Stimulated activated CD4-positive, alpha-beta T cell treated with anti-CD3 and anti-CD28 coated beads, Interleukin-1b, Interleukin-23, amount 100 ng/mL, for 4 hours (primary cell): ENCODE measurements around the gene COQ8B.
"Not testable (repeated sequence)": the region's sequence is repeated elsewhere in the genome, so short reads cannot be mapped to it uniquely, and the experiment has no call there.

Experiments used
- DNase-seq, 2 donors: peaks; one replicate each; pipeline ENCODE4 v3.0.0-alpha.2; 2020; ENCODE audit warnings: low read depth in 2 of 2

Gene COQ8B

GRCh38 chr19:40742477-40742876 is 25.8 kb upstream of the COQ8B start:
- no peak for DNase-seq

DNA sequence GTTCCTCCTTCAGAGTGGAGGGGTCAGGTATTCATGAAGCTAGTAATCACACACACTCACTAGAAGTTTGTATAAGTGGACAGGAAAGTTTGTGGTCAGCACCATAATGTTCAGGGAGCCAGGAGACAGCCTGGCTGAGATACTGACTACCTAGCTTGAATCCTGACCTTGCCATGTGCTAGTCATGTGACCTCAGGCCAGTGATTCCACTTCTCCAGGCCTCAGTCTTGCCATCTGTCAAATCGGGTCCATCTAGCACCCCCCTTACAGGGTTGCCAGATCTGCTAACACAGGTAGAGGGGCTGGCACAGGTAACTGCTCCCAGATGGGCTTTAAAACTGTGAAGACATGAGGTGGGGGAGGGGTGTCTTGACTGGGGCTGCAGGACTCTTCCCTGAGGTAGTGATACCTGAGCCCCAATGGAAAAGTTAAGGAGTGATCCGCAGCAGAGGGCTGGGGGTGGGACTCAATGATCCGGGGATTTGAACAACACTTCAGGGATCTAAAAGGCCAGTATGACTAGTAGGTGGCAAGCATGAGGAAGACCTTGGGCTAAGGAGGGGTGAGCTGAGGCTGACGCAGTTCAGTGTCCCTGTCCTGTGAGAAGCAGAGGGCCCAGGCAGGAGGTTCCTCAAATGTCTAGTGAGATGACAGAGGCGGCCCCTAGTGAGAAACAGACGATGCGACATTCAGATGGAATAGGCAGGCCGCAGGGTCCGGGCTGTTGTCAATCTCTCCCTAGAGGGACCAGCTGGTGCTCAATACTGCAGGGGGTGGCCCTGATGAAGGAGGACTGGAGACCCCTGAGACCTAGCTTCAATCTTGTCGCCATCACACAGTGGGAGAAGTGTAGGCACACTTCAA is 25.1 kb upstream of the COQ8B start:
- DNase-seq: no peak

DNA sequence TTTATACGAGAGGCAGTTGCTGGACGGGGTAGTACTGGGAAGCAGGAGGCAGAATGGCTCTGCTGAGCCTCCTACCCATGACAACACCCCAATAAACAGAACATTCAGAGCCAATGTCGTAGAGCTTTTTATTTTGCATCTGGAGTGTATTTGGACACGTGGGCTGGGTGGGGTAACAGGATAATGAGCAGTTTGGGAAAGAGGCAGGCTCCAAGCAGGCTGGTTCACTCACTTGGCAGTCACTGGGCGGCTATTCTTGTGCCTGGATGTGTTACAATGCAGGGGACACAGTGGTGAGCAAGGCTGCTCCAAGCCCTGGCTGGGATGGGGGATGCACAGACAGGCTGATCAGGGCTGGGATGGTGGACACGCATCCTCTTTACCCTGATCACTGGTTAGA is 24.1 kb upstream of the COQ8B start:
- DNase-seq: no peak

DNA sequence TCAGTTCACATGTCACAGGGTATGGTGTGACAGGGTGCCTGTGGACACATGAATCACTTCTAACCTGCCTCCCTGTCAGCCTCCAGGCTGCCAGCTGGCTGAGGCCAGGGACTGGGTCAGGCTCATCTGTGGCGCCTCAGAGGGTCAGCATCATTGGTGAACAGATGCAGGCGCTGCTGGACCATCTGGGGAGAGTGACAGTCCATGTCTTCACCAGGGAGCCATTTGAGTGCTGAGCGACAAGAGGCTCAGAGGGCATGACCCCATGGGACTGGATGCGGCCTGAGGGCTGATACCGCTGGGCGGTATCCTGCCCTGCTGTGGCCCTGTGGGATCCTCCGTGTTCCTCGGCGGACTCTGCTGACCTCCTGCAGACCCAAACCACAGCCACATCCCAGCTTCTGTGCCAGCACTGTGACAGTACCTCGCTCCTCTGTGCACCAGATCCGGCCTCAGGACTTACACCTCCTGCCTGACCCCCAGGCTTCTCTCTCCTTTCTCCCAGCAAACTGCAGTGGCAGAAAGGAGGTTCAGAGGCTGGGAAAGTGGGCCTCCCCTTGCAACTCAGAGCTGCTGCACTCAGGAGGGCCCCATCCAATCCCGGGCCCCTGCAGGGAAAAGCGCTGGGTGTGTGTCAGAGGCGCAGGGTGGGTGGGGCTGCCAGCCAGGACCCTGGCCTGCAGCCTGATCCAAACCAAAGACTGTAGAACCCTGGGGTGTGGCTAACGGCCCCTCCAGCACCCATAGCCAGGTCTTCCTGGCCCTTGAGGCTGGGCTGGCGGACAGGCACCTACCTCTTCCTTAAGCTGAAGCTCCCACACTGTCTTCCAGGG is 23.4 kb upstream of the COQ8B start:
- DNase-seq: no peak

DNA sequence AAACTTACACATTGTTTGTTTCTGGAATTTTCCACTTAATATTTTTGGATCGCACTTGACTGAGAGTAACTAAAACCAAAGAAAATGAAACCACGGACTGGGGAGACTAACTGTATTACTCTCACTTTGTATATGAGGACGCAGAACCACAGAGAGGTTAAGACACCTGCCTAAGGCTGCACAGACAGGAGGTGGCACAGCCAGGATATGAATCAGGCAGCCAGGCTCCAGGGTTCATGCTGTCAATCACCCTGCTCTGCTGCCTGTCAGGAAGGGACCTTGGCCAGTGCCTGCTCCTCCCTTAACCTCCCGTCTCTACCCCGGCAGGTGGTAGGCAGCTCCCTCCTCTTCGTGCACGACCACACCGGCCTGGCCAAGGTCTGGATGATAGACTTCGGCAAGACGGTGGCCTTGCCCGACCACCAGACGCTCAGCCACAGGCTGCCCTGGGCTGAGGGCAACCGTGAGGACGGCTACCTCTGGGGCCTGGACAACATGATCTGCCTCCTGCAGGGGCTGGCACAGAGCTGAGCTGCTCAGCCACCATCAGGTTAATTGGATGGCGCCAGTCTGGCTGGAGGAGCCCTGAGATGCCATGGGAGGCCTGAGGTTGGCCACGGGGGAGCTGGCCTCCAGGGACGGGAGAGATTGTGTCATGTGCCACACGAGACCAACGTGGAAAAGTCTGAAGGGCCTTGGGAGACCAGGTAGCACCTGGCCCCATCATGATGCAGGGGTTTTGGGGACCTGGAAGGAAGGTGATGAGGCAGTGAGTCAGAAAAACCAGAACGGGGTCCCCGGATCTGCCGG is 22.5 kb upstream of the COQ8B start:
- no peak for DNase-seq

GRCh38 chr19:40737102-40737644 is 20.5 kb upstream of the COQ8B start:
- DNase-seq: no peak

GRCh38 chr19:40736661-40737060 is 20.0 kb upstream of the COQ8B start:
- DNase-seq: no peak

DNA sequence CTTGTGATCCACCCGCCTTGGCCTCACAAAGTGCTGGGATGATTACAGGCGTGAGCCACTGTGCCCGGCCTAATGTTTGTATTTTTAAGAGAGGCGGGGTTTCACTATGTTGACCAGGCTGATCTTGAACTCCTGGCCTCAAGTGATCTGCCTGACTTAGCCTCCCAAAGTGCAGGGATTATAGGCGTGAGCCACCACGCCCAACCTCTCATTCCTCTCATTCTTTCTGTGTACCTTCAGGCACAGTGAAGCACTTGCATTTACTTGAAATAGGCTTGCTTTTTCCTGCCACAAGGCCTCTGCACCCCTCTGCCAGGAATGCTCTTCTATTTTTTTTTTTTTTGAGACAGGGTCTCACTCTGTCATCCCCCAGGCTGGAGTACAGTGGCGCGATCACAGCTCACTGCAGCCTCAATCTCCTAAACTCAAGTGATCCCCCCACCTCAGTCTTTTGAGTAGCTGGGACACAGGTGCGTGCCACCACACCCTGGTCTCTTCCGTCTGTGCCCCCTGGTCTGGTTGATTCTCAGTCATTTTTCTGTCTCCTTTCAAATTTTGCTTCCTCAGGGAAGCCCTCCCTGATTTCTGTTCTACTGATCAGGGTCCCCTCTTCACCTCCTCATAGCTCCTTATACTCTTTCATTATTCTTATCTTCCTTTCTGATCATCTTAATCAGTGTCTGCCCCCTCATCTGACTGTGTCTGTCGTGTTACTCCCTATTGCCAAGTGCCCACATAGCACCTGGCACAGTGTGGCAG is 18.5 kb upstream of the COQ8B start:
- no peak for DNase-seq

GRCh38 chr19:40733149-40733548 is 16.5 kb upstream of the COQ8B start:
- DNase-seq: no peak

- not testable (repeated sequence) for DNase-seq
Observed at GRCh38 chr19:40732304-40732703, 15.6 kb upstream of the COQ8B start.

DNA sequence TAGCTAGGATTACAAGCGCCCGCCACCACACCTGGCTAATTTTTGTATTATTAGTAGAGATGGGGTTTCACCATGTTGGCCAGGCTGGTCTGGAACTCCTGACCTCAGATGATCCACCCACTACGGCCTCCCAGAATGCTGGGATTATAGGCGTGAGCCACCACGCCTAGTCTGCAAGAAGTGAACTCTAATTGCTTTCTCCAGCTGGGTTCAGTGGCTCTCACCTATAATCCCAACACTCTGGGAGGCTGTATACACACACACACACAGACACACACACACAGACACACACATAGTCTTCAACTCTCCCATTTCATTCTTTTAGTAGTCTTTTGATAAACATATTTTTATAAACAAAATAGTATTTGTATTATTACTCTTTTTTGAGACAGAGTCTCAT is 13.4 kb upstream of the COQ8B start:
- DNase-seq: not testable (repeated sequence)

- DNase-seq: no peak
Observed at GRCh38 chr19:40726279-40726678, 9.6 kb upstream of the COQ8B start.

DNA sequence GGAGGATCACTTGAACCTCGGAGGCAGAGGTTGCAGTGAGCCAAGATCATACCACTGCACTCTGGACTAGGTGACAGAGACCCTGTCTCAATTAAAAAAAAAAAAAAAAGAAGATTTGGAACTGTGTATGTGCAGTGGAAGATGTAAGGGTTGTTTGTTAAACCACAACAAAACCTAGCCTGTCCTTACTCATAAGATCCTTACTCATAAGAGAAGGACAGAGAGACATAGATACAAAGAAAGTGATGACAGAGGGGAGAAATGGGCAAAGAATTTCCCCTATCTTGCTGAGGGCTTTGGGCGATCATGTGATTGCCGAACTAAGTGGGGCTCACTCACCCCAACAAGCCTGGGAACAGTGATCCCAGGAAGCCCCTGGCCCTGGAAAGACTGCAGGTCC is 8.2 kb upstream of the COQ8B start:
- no peak for DNase-seq

- no peak for DNase-seq
Observed at GRCh38 chr19:40724315-40724714, 7.6 kb upstream of the COQ8B start.

GRCh38 chr19:40723661-40724254 is 7.1 kb upstream of the COQ8B start:
- DNase-seq: no peak

DNA sequence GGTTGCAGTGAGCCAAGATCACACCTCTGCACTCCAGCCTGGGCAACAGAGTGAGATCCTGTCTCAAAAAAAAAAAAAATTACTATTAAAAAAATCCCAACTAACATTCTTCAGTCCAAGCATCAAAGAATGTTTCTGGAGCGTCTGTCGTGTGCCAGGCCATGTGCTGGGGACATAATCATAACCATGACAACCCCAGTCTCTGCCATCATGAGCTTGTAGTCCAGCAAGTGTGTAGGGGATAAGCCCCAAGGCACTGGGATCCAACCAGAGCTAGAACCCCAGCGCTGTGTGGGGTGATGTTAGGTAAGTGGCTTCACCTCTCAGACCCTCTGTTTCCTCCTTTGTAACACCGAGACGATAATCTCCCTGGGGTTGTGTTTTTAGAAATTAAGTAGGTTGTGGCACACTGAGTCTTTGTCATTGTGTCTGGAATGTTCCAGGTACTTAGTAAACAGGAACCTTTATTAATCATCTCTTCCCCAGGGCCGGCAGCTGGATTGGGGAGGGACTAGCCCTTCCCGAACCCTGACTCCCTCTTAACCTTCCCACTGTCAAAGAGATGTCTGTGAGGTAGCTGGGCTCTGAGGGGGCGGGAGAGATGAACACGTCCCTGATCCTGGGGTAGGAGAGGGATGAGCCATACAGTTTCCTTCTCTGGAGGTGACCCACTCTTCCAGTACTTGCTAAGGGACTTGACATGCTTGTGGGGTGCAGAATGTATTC is 5.4 kb upstream of the COQ8B start:
- DNase-seq: no peak

GRCh38 chr19:40721140-40721486 is 4.4 kb upstream of the COQ8B start:
- no peak for DNase-seq

GRCh38 chr19:40719414-40719894 is 2.8 kb upstream of the COQ8B start:
- no peak for DNase-seq

DNA sequence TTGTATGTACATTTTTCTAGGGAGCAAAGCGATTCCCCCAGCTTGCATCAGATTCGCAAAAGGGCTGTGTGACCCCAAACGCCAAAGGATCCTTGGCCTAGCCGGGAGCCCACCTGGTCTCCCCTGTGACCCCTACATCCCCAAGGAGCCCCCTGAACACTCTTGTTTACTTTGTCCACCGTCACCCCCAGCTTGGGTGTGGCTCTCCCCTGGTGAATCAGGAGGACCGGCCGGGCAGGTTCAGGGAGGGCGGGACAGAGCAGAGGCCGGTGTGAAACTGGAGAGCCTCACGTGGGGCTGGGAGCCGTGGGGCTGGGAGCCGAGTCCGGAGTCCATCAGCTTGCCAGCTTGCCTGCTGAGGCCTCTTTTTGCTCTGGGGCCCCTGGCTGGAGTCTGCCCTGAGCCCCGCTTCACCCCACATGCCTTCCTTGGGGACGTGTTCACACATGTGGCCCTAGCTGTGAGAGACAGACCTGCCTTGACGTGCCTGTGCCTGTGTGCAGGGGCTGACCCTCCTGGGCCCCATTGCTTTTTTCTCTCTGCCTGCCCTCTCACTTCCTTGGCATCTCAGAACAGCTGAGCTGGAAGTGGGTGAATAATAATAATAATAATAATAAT is 2.2 kb upstream of the COQ8B start:
- DNase-seq: no peak
